A549 (cell line): ENCODE data around the gene INPP5A.

ENCODE experiments used
- CTCF ChIP-seq: fragments of >200 bp; sonication (Bioruptor Twin); formaldehyde crosslinking; IDR thresholded peaks from 3 replicates; pipeline ENCODE4 v1.5.1; 2016
- E2F6 ChIP-seq: IDR thresholded peaks from 2 replicates; pipeline ENCODE4 v1.6.1; 2012; ENCODE audit warnings: low read depth, borderline replicate concordance
- ELK1 ChIP-seq: fragments of 150-350 bp; IDR thresholded peaks from 2 replicates; pipeline ENCODE4 v1.6.1; 2014; ENCODE audit warnings: low read depth, mild to moderate bottlenecking, low read length
- JUN ChIP-seq, 2 experiments: fragments of >200 bp; sonication (Bioruptor Twin); formaldehyde crosslinking; IDR thresholded peaks; 2 replicates in 1 of 2; 3 replicates in 1 of 2; pipeline ENCODE4 v1.6.1; 2016 to 2017
- MAFK ChIP-seq: fragments of 450-650 bp; IDR thresholded peaks from 2 replicates; pipeline ENCODE4 v1.6.1; 2014; ENCODE audit not compliant: partially characterized antibody
- MYC ChIP-seq: IDR thresholded peaks from 2 replicates; pipeline ENCODE4 v1.6.1; 2012; ENCODE audit warnings: mild to moderate bottlenecking, inconsistent platforms, low read length, improper control_type of control experiment, borderline replicate concordance
- NFE2L2 ChIP-seq: fragments of 150-350 bp; conservative IDR thresholded peaks from 2 replicates; pipeline ENCODE4 v1.6.1; 2014; ENCODE audit warnings: low read length
- POLR2A ChIP-seq: IDR thresholded peaks from 2 replicates; pipeline ENCODE4 v1.6.1; 2012; ENCODE audit warnings: mild to moderate bottlenecking, low read length
- REST ChIP-seq: fragments of 200-600 bp; sonication (generic); IDR thresholded peaks from 2 replicates; pipeline ENCODE4 v1.6.1; 2016; ENCODE audit warnings: antibody characterized with exemption, mild to moderate bottlenecking, moderate library complexity
- RFX5 ChIP-seq: fragments of 450-650 bp; IDR thresholded peaks from 2 replicates; pipeline ENCODE4 v1.7.1; 2014; ENCODE audit warnings: antibody characterized with exemption, mild to moderate bottlenecking, moderate library complexity
- TF ChIP-seq, protein P1 (sequence below): IDR thresholded peaks from 2 replicates; pipeline ENCODE4 v1.6.1; 2012

- TF ChIP-seq CTCF (no peak), NFE2L2 (no peak), MAFK (no peak), POLR2A (no peak), ELK1 (no peak), RFX5 (no peak), REST (no peak), MYC (no peak), JUN (IDR thresholded peaks at IDR 0.05) (no peak), E2F6 (no peak)
- TF ChIP-seq, protein P1, sequence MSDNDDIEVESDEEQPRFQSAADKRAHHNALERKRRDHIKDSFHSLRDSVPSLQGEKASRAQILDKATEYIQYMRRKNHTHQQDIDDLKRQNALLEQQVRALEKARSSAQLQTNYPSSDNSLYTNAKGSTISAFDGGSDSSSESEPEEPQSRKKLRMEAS = no peak
Observed at GRCh38 chr10:132827423-132827789, 289.8 kb downstream of the INPP5A start.
